GM21381 (cell line): ENCODE data around the gene GPD2.
"Not testable (repeated sequence)": the region's sequence is repeated elsewhere in the genome, so short reads cannot be mapped to it uniquely, and the experiment has no call there.

Experiments
- ATAC-seq: cut with Tn5 transposase; IDR thresholded peaks from one replicate; pipeline ENCODE4 v1.9.1; 2021; ENCODE audit warnings: mild to moderate bottlenecking, moderate library complexity; ENCODE audit not compliant: unreplicated experiment

The GPD2 gene

GRCh38 chr2:156522864-156523440 lies 86.8 kb downstream of the GPD2 start:
- no peak for ATAC-seq

GRCh38 chr2:156526950-156527636 lies 90.9 kb downstream of the GPD2 start:
- peak; percentile 97 for ATAC-seq

- not testable (repeated sequence) for ATAC-seq
These were observed 92.4 kb downstream of the GPD2 start for GRCh38 chr2:156528583-156528982.

- ATAC-seq, result peak; percentile 51
These were observed 96.8 kb downstream of the GPD2 start for GRCh38 chr2:156532989-156533388.

GRCh38 chr2:156536534-156536933 lies 100.4 kb downstream of the GPD2 start:
- ATAC-seq, result no peak

- no peak for ATAC-seq
These were observed 101.0 kb downstream of the GPD2 start for GRCh38 chr2:156537141-156537540.

- ATAC-seq, result peak; percentile 66
These were observed 101.9 kb downstream of the GPD2 start for GRCh38 chr2:156538083-156538504.

- no peak for ATAC-seq
These were observed 103.1 kb downstream of the GPD2 start for GRCh38 chr2:156539086-156539860.

- no peak for ATAC-seq
These were observed 104.5 kb downstream of the GPD2 start for GRCh38 chr2:156540706-156541105.

- no peak for ATAC-seq
These were observed 105.0 kb downstream of the GPD2 start for GRCh38 chr2:156541229-156541628.

GRCh38 chr2:156541706-156542105 lies 105.5 kb downstream of the GPD2 start:
- no peak for ATAC-seq

- ATAC-seq, result no peak
These were observed 112.2 kb downstream of the GPD2 start for GRCh38 chr2:156548413-156548812.

GRCh38 chr2:156553714-156554442 lies 117.7 kb downstream of the GPD2 start:
- peak; percentile 52 for ATAC-seq

GRCh38 chr2:156561326-156561725 lies 125.1 kb downstream of the GPD2 start:
- ATAC-seq, result no peak

GRCh38 chr2:156562124-156562523 lies 125.9 kb downstream of the GPD2 start:
- ATAC-seq, result no peak

- ATAC-seq, result no peak
These were observed 128.0 kb downstream of the GPD2 start for GRCh38 chr2:156563994-156564753.

- ATAC-seq, result no peak
These were observed 129.0 kb downstream of the GPD2 start for GRCh38 chr2:156565066-156565710.

- ATAC-seq, result peak; percentile 58
These were observed 137.5 kb downstream of the GPD2 start for GRCh38 chr2:156573710-156574109.

- ATAC-seq, result no peak
These were observed 137.9 kb downstream of the GPD2 start for GRCh38 chr2:156574112-156574511.

GRCh38 chr2:156576005-156576404 lies 139.8 kb downstream of the GPD2 start:
- ATAC-seq, result no peak
